Aorta (tissue), 5 donors: ENCODE data around the gene CEACAM19. TPM values are rescaled to one million over a fixed set of nuclear protein-coding genes. Genes with fewer than 3 reads are reported as not detected.
"Not testable (repeated sequence)": the region's sequence is repeated elsewhere in the genome, so short reads cannot be mapped to it uniquely, and the experiment has no call there.

Source experiments
- ATAC-seq: fragments of 200-7000 bp; cut with Tn5 transposase; one replicate; pipeline ENCODE4 v1.9.1; 2022; ENCODE audit warnings: moderate library complexity; ENCODE audit not compliant: low FRiP score
- DNase-seq, 2 donors: peaks; one replicate each; pipeline ENCODE4 v3.0.0-alpha.2; 2020
- H3K27ac ChIP-seq, 2 donors: one replicate each; pipeline ENCODE4 v1.5.1; 2013; ENCODE audit warnings: low read length in 2 of 2, mild to moderate bottlenecking in 2 of 2, moderate library complexity in 2 of 2, control low read depth in 1 of 2, inconsistent platforms in 1 of 2, low read depth in 1 of 2
- H3K27me3 ChIP-seq, 2 donors: one replicate each; pipeline ENCODE4 v1.6.1; 2013; ENCODE audit warnings: control low read depth in 1 of 2, low read length in 1 of 2, mild to moderate bottlenecking in 1 of 2, moderate library complexity in 1 of 2; ENCODE audit not compliant: insufficient read depth in 2 of 2, control insufficient read depth in 1 of 2
- H3K36me3 ChIP-seq, 2 donors: one replicate each; pipeline ENCODE4 v1.6.1; 2013; ENCODE audit warnings: control low read depth in 1 of 2, low read length in 1 of 2, mild to moderate bottlenecking in 1 of 2; ENCODE audit not compliant: insufficient read depth in 2 of 2, control insufficient read depth in 1 of 2
- H3K4me1 ChIP-seq, 2 donors: one replicate each; pipeline ENCODE4 v1.6.1; 2013; ENCODE audit warnings: low read length in 2 of 2, control low read depth in 1 of 2, mild to moderate bottlenecking in 1 of 2, moderate library complexity in 1 of 2; ENCODE audit not compliant: insufficient read depth in 2 of 2, control insufficient read depth in 1 of 2
- H3K4me3 ChIP-seq, 2 donors: one replicate each; pipeline ENCODE4 v1.5.1; 2013; ENCODE audit warnings: low read length in 2 of 2, control low read depth in 1 of 2, mild to moderate bottlenecking in 1 of 2
- H3K9me3 ChIP-seq: one replicate; pipeline ENCODE4 v1.6.1; 2013; ENCODE audit warnings: mild to moderate bottlenecking, low read length; ENCODE audit not compliant: control insufficient read depth
- WGBS, 2 donors: extraction: QIAGEN DNeasy Blood & Tissue Kit; methylation state at CpG; one replicate each; pipeline ENCODE4 v1.1.7; 2013; 5-methylcytosine and 5-hydroxymethylcytosine counted together
- intact Hi-C, 2 donors: fragments of 100-400 bp; cut with DNase I; formaldehyde crosslinking; loops; one replicate each; pipeline versions ENCODE4 v1.14.2 to v1.15.0; 2022
- long read RNA-seq, 2 donors: library from polyadenylated mRNA; unstranded; transcript quantifications; one replicate each; pipeline ENCODE4 v2.0.0, GENCODE V29; 2020 to 2021
- polyA plus RNA-seq, 2 donors: library from polyadenylated mRNA; stranded (reverse); fragments of 200-250 nt; gene quantifications; one replicate each; pipeline ENCODE4 v1.2.3, GENCODE V29; 2013
- total RNA-seq, 2 donors: library from RNA; stranded (reverse); fragmentation: NEBNext Ultra II Directional; extraction: Animal tissue kit (Norgen Biotek cat#: 25700); gene quantifications; one replicate each; pipeline ENCODE4 v1.2.1, GENCODE V29; 2021
- donor health status: healthy with polysubstance abuse.
- donor health status: Bipolar disorder and iron deficiency.
- donor health status: DM: no; HTN: no; CAD: no.
- donor health status: DM: no; HTN: no; CAD: no.
- donor health status: DM: yes; HTN: yes; CAD: no.

The CEACAM19 gene, protein sequence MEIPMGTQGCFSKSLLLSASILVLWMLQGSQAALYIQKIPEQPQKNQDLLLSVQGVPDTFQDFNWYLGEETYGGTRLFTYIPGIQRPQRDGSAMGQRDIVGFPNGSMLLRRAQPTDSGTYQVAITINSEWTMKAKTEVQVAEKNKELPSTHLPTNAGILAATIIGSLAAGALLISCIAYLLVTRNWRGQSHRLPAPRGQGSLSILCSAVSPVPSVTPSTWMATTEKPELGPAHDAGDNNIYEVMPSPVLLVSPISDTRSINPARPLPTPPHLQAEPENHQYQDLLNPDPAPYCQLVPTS
- total RNA-seq (10 to 100 TPM; 12.7 TPM), polyA plus RNA-seq (10 to 100 TPM in 1 of 2 donors, 1 to 10 TPM in 1; 1.8 to 18.4 TPM)
- long read RNA-seq, donor 1, partial matches to known transcripts = 3 of 8 reads
- long read RNA-seq, donor 1, other reads (novel, unspliced or antisense) = 5 of 8 reads
- long read RNA-seq, donor 2, partial matches to known transcripts = 0 of 6 reads
- long read RNA-seq, donor 2, other reads (novel, unspliced or antisense) = 6 of 6 reads

DNA sequence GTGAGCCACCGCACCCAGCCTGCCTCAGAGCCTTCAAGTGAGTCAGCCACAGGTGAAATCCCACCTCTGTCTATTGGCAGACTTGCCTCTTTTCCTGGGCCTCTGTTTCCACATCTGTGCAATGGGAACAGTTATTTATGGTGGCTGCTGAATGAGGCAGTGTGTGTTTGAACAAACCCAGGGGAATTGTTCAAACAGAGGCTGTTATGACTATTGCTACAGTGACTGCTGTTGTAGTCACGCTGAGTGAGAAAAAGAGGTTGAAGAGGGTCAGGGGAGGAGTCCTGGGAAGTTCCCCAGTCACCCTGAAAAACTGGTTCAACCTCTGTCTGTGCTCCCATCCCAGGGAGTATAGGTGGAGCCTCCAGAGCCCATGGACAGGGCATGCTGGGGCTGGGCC lies at the start of gene CEACAM19:
TSS of gene CEACAM19 (plus strand) at position 83 of the 400 bp plus-strand sequence. CDS start 450 bp downstream, outside the sequence.
- H3K27me3 ChIP-seq = no peaks in the 10 kb centered on the region
- intact Hi-C loops = no loop called here
- no peak for DNase-seq
- H3K4me3 ChIP-seq = no peak within 1 kb of the TSS
- ATAC-seq = no peak
- H3K27ac ChIP-seq = no peak within 1 kb of the TSS
- WGBS, 2 donors = 73 to 75% methylated on average over 2 of the region's 2 CpGs
- H3K4me1 ChIP-seq = no peaks in the 10 kb centered on the region
- H3K9me3 ChIP-seq = no peaks in the 10 kb centered on the region
- no peaks in the 10 kb centered on the region for H3K36me3 ChIP-seq

DNA sequence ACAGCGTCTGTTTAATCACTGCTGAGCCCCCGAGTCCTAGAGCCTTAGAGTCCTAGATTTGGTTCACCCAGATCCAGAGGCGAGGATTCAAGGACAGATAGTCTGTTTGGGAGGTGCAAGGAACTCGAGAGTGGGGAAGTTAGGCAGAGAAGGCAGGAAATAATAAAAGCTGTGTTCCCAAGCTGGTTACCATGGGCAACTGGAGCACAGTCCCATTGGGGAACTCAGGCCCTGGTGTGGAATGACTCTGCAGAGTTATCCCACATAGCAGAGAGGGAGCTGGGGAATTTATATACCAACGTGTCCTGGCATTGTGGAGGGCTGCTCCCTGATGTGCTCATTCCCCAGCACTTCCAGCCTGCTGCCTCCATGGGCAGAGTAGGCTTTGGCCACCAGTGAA lies 48.2 kb upstream of the CEACAM19 start:
- Histone ChIP-seq H3K27ac (no peak overlapping the region), H3K4me3 (no peak overlapping the region), H3K4me1 (no peaks in the 10 kb centered on the region), H3K36me3 (no peaks in the 10 kb centered on the region), H3K27me3 (no peaks in the 10 kb centered on the region), H3K9me3 (no peaks in the 10 kb centered on the region)
- intact Hi-C loops = no loop called here
- ATAC-seq (no peak), DNase-seq (peak in 1 of 2 donors; percentile 62)
- 56 to 64% methylated on average over 5 of the region's 5 CpGs for WGBS, 2 donors

DNA sequence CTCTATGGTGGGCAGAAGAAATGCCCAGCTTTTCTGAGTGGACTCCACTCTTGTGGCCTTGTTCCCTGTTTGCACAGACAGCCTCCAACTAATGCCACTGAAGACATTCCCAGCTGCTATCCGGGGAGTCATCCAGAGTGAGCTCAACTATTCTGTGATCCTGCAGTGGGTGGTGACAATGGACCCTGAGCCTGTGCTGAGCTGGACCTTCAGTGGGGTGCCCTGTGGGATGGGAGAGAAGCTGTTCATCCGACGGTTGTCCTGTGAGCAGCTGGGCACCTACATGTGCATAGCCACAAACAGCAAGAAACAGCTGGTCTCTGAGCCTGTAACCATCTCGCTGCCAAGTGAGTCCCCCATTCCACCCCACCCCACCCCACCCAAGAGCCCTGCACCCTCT lies 47.7 kb upstream of the CEACAM19 start:
- H3K4me1 ChIP-seq = no peaks in the 10 kb centered on the region
- no peak overlapping the region for H3K4me3 ChIP-seq
- no peaks in the 10 kb centered on the region for H3K9me3 ChIP-seq
- no peak overlapping the region for H3K27ac ChIP-seq
- ATAC-seq (no peak), DNase-seq (peak in 1 of 2 donors; percentile 28)
- intact Hi-C loops = no loop called here
- no peaks in the 10 kb centered on the region for H3K27me3 ChIP-seq
- 90 to 92% methylated on average over 4 of the region's 4 CpGs for WGBS, 2 donors
- no peaks in the 10 kb centered on the region for H3K36me3 ChIP-seq

DNA sequence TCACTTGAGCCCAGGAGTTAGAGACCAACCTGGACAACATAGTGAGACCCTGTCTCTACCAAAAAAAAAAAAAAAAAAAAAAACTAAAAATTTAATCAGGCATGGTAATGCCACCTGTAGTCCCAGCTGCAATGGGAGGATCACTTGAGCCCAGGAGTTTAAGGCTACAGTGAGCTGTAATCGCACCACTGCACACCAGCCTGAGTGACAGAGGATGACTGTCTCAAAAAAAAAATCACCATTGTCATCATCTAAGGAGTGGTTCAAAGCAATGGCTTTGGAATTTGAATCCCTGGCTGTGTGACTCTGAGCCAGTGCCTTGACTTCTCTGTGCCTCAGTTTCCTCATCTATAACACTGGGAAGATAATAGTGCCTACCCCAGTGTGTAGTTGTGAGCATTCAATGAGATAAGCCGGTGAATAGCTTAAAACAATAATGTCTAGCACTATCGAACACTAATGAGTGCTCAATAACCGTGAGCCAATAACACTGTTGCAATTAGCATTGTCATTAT lies 46.4 kb upstream of the CEACAM19 start:
- Histone ChIP-seq H3K4me3 (no peak overlapping the region), H3K27ac (no peak overlapping the region), H3K4me1 (no peaks in the 10 kb centered on the region), H3K27me3 (no peaks in the 10 kb centered on the region), H3K9me3 (no peaks in the 10 kb centered on the region), H3K36me3 (no peaks in the 10 kb centered on the region)
- whole genome bisulfite sequencing, 2 donors = 96 to 99% methylated on average over 4 of the region's 4 CpGs
- no peak for DNase-seq
- no peak for ATAC-seq
- intact Hi-C loops = no loop called here

DNA sequence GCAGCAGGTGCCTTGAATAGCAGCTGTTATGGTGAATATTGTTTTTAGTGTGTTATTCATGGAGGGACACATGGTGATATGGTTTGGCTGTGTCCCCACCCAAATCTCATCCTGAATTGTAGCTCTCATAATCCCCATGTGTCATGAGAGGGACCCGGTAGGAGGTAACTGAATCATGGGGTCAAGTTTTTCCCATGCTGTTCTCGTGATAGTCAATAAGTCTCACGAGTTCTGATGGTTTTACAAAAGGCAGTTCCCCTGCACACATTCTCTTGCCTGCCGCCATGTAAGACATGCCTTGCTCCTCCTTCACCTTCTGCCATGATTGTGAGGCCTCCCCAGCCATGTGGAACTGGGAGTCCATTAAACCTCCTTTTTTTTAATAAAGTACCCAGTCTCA lies 45.6 kb upstream of the CEACAM19 start:
- H3K27me3 ChIP-seq, H3K4me1 ChIP-seq, H3K36me3 ChIP-seq, H3K4me3 ChIP-seq, DNase-seq, H3K27ac ChIP-seq, ATAC-seq, intact Hi-C loops, H3K9me3 ChIP-seq: not testable (repeated sequence)
- 76 to 86% methylated on average over 4 of the region's 4 CpGs for WGBS, 2 donors

DNA sequence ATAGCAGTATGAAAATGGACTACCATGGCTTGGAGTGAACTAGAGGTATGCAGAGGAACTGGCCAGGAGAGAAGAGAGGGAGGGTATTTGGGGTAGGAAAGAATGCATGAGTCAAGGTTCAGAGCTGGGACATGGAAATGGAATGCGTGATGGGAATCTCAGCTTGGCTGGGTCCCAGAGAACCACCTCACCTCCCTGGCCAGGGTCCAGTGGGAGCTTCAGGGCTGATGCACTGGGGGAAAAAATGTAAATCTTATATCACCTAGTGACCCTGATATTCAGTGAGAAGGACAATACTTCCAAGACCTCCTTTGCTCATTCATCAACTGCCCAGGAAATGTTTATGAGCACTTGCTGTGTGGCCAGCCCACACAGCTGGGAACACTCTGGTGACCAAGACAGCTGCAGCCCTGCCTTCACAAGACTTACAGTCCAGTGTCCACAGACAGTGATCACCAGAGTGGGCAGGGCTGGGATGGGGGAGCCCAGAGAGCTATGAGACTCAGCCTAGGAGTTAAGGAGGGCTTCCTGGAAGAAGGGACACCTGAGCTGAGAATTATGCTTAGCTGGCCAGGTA lies 45.1 kb upstream of the CEACAM19 start:
- Histone ChIP-seq H3K27me3 (no peaks in the 10 kb centered on the region), H3K4me3 (no peak overlapping the region), H3K4me1 (no peaks in the 10 kb centered on the region), H3K27ac (no peak overlapping the region), H3K9me3 (no peaks in the 10 kb centered on the region), H3K36me3 (no peaks in the 10 kb centered on the region)
- DNase-seq = peak; percentile 54 to 79
- intact Hi-C loops = no loop called here
- ATAC-seq = no peak
- WGBS, 2 donors = 6 to 7% methylated on average over 1 of the region's 1 CpG

DNA sequence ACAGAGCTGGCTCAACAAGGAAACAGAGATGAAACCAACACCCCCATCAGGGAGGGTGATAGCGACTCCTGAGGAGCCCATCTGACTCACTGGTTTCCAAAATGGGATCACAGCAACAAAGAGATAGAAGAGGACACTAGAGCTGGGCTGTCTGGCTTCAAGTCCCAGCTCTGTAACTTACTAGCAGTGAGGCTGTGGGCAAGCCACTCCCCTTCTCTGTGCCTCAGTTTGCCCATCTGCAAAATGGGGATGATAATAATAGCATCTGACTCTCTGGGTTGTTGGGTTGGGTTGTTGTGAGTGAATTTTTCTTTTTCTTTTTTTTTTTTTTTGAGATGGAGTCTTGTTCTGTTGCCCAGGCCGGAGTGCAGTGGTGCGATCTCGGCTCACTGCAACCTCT lies 43.7 kb upstream of the CEACAM19 start:
- Histone ChIP-seq H3K4me1 (no peaks in the 10 kb centered on the region), H3K27ac (no peak overlapping the region), H3K36me3 (no peaks in the 10 kb centered on the region), H3K27me3 (no peaks in the 10 kb centered on the region), H3K9me3 (no peaks in the 10 kb centered on the region), H3K4me3 (no peak overlapping the region)
- no peak for ATAC-seq
- DNase-seq = no peak
- intact Hi-C loops = no loop called here
- WGBS, 2 donors = 96% methylated on average over 4 of the region's 4 CpGs

DNA sequence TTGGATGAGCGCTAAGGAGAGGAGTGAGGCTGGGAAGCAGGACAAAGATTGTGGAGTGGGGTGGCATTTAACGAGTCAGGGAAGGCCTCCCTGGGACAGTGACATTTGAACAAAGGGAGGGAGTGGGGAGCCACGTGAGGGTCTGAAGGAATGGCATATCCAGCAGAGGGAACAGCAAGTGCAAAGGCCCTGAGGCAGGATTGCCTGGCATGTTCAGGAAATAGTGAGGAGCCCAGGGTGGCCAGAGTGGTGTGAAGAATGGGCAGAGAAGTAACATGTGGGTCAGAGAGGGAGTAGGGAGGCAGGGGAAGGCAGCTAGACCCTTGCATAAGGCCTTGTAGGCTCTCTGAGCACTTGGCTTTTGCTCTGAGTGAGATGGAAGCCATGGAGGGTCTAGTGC lies 42.5 kb upstream of the CEACAM19 start:
- Histone ChIP-seq H3K27ac (no peak overlapping the region), H3K27me3 (no peaks in the 10 kb centered on the region), H3K36me3 (no peaks in the 10 kb centered on the region), H3K4me1 (no peaks in the 10 kb centered on the region), H3K9me3 (no peaks in the 10 kb centered on the region), H3K4me3 (no peak overlapping the region)
- DNase-seq (peak in 1 of 2 donors; percentile 7), ATAC-seq (no peak)
- intact Hi-C loops = no loop called here
- 91 to 95% methylated on average over 3 of the region's 3 CpGs for WGBS, 2 donors

DNA sequence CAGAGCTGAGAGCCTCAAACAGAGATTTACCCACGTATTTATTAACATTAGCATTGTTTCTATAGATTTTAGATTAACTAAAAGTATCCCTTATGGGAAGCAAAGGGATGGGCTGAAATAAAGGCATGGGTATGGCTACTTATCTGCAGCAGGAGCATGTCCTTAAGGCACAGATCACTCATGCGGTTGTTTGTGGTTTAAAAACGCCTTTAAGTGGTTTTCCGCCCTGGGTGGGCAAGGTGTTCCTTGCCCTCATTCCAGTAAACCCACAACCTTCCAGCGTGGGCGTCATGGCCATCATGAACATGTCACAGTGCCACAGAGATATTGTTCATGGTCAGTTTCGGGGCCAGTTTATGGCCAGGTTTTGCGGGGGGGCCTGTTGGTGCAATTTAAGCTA lies 39.7 kb upstream of the CEACAM19 start:
- DNase-seq, H3K4me3 ChIP-seq, H3K27ac ChIP-seq, intact Hi-C loops, ATAC-seq, H3K9me3 ChIP-seq, H3K4me1 ChIP-seq, H3K36me3 ChIP-seq, H3K27me3 ChIP-seq: not testable (repeated sequence)
- 92 to 95% methylated on average over 8 of the region's 8 CpGs for WGBS, 2 donors
